GM18526 (cell line): ENCODE data around the gene CREG2.

ENCODE experiments used
- POLR2A ChIP-seq: IDR thresholded peaks from 3 replicates; pipeline ENCODE4 v1.6.1; 2011; ENCODE audit not compliant: insufficient read length; ENCODE audit errors: extremely low read depth

Gene CREG2

GRCh38 chr2:101310834-101311695, 76.2 kb downstream of the CREG2 start:
- TF ChIP-seq POLR2A: no peak

- no peak for TF ChIP-seq POLR2A
Observed at GRCh38 chr2:101310090-101310833, 77.0 kb downstream of the CREG2 start.

- peak; percentile 78 for TF ChIP-seq POLR2A
Observed at GRCh38 chr2:101308432-101309210, 78.7 kb downstream of the CREG2 start, which contains the start of gene RNF149. Gene RNF149, minus strand, starts transcription at chr2:101308701. Its CDS starts 113 bp downstream, at chr2:101308588.

- no peak for TF ChIP-seq POLR2A
Observed at GRCh38 chr2:101307950-101308431, 79.3 kb downstream of the CREG2 start.

DNA sequence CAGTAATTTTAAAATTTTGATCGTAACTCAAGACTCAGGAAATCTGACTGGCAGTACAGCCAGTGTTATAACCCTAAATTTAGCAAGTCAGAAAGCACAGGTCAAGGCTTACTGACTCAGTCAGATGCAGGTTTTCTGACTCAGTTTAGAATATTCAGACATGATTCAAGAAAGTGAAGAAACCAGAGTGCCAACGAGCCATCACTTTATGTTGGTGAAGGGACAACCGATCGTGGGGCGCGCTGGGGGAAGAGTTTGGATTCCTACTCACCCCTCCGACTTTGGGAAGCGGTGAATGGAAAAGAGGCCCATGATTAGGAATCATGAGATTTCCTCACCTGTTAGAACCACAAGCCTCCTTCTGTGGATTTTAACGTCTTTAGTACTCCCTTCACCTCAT, 79.8 kb downstream of the CREG2 start:
- no peak for TF ChIP-seq POLR2A

DNA sequence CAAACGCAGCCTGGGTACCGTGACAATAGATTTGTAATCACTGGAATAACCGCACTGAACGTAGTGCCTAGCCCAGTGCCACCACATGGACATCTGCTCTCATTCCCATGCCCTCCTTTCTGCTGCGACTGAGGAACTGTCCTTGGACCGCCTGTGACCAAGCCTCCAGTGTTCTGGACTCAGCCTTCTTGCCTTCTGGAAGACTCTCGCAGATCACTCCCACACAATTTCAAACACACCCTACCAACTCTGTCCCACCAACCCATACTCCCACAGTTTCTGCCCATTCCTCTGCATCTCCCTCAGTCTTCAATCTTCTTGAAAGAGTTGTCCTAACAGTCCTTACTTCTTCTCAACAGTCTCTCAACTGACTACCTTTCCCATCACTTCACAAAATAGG, 80.9 kb downstream of the CREG2 start:
- TF ChIP-seq POLR2A: no peak

DNA sequence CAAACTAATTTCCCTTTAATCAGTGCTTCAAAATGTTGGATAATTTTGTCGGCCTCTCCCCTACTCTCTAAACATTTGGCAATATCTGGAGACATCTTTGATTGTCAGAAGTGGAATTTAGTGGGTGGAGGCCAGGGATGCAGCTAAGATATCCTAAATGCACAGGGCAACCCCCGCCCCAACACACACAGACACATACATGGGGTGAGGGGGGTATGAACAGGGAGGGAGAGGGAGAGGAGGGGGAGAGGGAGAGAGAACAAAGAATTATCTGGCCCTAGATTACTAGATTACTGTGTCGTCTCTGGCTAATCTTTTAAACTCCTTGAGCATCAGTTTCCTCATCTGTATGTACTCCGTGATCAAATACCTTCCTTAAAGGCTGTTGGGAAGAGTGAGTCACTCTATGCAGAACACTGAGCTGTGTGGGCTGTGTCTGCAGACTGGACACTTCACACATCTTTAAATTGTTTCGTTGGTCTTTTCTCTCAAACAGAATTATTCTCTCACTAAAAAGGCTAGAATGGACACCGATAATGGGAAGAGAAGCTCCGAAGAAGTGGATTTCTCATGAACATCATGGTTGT, 81.7 kb downstream of the CREG2 start:
- TF ChIP-seq POLR2A: no peak

DNA sequence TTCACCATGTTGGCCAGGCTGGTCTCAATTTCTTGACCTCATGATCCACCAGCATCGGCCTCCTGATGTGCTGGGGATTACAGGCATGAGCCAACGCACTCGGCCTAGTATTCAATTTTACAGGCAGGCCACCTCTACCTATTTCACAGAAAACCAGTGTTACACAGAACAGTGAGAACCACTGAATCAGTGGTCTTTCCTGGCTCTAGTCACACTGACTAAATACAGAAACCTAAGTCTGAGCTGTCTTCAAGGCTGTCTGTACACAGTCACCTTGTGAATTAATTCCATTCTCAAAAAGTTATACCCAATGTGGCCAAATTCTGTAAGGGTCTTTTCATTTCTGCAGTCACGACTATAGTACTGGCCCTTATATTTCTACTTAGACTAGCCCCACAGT, 82.3 kb downstream of the CREG2 start:
- TF ChIP-seq POLR2A: no peak

- no peak for TF ChIP-seq POLR2A
Observed at GRCh38 chr2:101303688-101304087, 83.6 kb downstream of the CREG2 start.

DNA sequence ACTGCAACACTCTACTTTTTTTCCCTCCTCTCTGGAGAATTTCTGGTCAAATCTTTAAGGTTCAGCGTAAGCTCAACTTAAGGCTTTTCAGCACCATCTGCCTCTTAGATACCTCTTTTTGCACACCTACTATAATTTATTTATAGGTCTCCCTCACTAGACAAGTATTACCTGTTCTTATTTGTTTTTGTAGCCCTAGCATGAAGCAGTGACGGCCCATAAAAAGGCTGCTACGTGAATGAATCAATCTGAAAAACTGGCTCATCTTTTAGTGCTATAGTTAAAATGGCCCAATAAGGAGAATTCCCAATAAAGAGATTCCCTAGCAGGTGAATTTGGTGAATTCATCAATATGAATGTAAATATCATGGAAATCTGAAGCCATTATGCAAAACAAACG, 85.3 kb downstream of the CREG2 start:
- no peak for TF ChIP-seq POLR2A

GRCh38 chr2:101300836-101301235, 86.5 kb downstream of the CREG2 start:
- TF ChIP-seq POLR2A: no peak

DNA sequence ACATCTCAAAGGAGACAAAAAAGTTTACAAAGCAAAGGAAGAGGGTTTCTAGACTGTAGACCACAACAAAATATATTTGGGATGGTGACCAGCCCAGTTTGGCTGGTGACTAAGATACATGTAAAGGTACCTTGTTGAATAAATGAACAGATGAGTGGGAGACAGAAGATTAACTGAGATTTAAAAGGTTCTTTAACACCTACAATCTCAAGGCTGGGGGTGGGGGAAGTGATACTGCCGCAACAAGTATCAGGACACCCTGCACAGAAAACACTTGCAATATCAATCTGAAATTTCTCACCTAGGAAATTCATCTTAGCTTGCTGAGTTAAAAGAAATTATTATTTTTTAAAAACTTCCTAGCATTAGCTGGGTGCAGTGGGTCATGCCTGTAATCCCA, 87.1 kb downstream of the CREG2 start:
- no peak for TF ChIP-seq POLR2A

DNA sequence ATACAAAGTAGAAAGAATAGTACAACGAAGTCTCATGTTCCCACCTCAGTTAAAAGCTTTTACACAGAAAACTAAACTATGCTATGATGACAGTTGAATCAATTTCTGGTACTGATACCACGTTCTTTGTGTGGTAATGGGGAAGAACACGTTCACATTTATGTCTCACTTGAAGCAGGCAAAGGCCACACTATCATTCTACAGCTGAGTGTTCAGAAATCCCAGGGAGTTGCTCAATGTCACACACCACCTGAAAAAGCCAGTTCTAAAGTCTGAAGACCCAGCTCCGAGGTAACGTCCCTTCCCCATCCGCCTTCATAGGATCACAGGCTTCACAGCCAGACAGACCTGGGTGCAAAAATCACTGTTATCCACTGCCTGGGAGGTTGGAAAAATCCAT, 87.7 kb downstream of the CREG2 start:
- no peak for TF ChIP-seq POLR2A

DNA sequence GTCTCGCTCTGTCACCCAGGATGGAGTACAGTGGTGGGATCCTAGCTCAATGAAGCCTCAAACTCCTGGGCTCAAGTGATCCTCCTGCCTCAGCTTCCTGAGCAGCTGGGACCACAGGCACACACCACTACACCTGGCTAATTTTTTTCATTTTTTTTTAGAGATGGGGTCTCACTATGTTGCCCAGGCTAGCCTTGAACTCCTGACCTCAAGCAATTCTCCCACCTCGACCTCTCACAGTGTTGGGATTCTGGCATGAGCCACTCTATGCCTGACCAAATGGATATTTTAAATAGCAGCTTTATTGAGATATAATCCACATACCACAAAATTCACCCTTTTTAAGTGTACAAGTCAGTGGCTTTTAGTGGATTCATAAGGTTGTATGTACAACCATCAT, 89.9 kb downstream of the CREG2 start:
- no peak for TF ChIP-seq POLR2A

DNA sequence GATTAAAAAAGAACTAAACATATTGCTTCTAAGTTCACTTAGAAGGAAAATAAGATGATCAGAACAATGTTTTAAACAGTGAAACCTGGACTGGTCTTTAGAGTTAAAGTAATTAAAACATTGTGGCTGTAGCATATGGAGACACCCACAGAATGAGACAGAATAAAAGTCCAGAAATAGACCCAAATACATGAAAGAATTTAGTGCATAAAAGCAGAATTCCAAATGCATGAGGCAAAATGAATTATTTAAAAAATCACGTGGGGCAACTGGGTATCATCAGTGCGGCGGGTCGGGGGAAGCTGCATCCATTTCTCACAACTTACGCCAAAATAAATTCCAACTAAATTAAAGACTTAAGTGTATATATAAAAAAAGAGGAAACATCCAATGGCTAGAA, 90.9 kb downstream of the CREG2 start:
- no peak for TF ChIP-seq POLR2A

DNA sequence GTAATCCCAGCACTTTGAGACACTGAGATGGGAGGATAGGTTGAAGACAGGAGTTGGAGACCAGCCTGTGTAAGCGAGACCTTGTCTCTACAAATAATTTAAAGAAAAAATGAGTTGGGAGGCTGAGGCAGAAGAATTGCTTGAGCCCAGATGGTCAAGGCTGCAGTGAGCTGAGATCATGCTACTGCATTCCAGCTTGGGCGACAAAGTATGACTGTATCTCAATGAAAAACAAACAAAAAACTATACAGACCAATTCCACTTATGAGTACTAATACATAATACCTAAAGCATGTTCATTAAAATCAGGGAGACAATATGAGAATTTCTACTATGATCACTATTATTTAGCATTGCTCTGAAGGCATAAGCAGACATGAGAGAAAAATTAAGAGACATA, 91.4 kb downstream of the CREG2 start:
- TF ChIP-seq POLR2A: no peak
